Measurements from ENCODE around the gene OR5H6. TPM values are rescaled to one million over a fixed set of nuclear protein-coding genes. Genes with fewer than 3 reads are reported as not detected.
"Not testable (repeated sequence)": the region's sequence is repeated elsewhere in the genome, so short reads cannot be mapped to it uniquely, and the experiment has no call there.

The OR5H6 gene
- total and polyA plus RNA-seq, 2 of the 13 experiments (the other 11 are each of a cell fraction or from before 2014, with no cell fraction given), result not detected

DNA sequence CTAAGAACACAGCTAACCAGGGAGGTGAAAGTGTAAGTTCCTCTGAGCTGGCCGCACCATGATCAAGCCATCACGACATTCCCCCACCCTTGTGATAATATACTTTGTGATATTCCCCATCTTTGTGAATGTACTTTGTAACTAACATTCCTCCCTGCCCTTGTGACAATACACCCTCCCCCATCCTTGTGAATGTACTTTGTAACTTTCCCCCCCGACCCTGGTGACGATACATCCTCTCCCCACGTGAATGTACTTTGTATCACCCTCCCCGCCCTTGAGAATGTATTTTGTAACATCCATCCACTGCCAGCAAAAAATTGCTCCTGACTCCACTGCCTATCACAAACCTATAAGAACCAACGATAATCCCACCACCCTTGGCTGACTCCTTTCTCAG lies 20.2 kb upstream of the OR5H6 start (continued):
- peak; percentile 64; the same call in 1 of the 2 replicates for TF ChIP-seq NR2C2 (CRISPR knock-in tag; IDR thresholded peaks at IDR 0.05; ENCODE audit: borderline replicate concordance)
- TF ChIP-seq, protein P1, sequence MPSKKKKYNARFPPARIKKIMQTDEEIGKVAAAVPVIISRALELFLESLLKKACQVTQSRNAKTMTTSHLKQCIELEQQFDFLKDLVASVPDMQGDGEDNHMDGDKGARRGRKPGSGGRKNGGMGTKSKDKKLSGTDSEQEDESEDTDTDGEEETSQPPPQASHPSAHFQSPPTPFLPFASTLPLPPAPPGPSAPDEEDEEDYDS (CRISPR knock-in tag; IDR thresholded peaks at IDR 0.05), result no peak

DNA sequence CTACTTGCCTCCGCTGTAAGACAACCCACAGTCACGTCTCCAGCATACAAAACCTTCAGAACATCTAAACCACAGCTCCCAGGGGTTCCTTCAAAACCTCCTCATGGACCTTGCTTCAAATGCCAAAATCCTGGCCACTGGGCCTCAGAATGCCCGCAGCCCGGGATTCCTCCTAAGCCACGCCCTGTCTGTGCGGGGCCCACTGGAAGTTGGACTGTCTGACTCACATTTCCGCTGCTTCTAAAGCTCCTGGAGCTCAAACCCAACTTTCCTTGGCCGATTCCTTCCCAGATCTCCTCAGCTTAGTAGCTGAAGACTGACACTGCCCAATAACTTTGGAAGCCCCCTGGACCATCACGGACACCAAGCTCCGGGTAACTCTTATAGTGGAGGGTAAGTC lies 17.9 kb upstream of the OR5H6 start:
- Histone ChIP-seq H3K79me2 (ENCODE audit: insufficient read depth, low read length) (no peaks in the 10 kb centered on the region), H3K4me3 (replicated peaks in 1 of 3; ENCODE audit: insufficient read depth in 1 of 3, low read depth in 2 of 3, low read length in 3 of 3) (no peak overlapping the region), H3K27me3 (ENCODE audit: control insufficient read depth in 1 of 2, insufficient read depth in 2 of 2, low read length in 2 of 2) (no peaks in the 10 kb centered on the region), H4K20me1 (ENCODE audit: insufficient read depth, low read length) (no peaks in the 10 kb centered on the region), H3K4me2 (ENCODE audit: low read depth, low read length) (no peak overlapping the region), H2AFZ (ENCODE audit: low read length) (no peak overlapping the region), H3K9me3 (ENCODE audit: low read length) (no peaks in the 10 kb centered on the region), H3K36me3 (replicated peaks in 1 of 2; ENCODE audit: control insufficient read depth in 1 of 2, insufficient read depth in 2 of 2, low read length in 2 of 2) (no peaks in the 10 kb centered on the region), H3K9ac (ENCODE audit: insufficient read depth, low read depth, low read length) (no peak overlapping the region), H3K27ac (ENCODE audit: extremely low read length, insufficient read depth, low read length) (no peak overlapping the region), H3K4me1 (ENCODE audit: insufficient read depth, low read length) (peaks cover 9% of the 10 kb centered on the region)
- CTCF ChIA-PET (ENCODE audit: low intra/inter-chr PET ratio, low total read pairs), result no interaction called here
- intact Hi-C loops (cut with micrococcal nuclease; ENCODE audit: unreplicated experiment), result no loop called here
- no peak for DNase-seq (ENCODE audit: low spot score)
- POLR2A ChIA-PET, result no interaction called here
- no TSS peak for BruUV-seq (replicated peaks)
- no peak for ATAC-seq
- FAIRE-seq, result no peak
- WGBS (ENCODE audit: low lambda C conversion rate), result 40% methylated on average over 10 of the region's 10 CpGs
- TF ChIP-seq ZNF614 (CRISPR knock-in tag; IDR thresholded peaks at IDR 0.05; ENCODE audit: borderline replicate concordance), result no peak
- TF ChIP-seq ELF3 (CRISPR knock-in tag; IDR thresholded peaks at IDR 0.05), result no peak
- TF ChIP-seq, protein P2, sequence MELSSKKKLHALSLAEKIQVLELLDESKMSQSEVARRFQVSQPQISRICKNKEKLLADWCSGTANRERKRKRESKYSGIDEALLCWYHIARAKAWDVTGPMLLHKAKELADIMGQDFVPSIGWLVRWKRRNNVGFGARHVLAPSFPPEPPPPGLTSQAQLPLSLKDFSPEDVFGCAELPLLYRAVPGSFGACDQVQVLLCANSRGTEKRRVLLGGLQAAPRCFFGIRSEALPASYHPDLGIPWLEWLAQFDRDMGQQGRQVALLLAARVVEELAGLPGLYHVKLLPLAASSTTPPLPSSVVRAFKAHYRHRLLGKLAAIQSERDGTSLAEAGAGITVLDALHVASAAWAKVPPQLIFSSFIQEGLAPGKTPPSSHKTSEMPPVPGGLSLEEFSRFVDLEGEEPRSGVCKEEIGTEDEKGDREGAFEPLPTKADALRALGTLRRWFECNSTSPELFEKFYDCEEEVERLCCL (CRISPR knock-in tag; IDR thresholded peaks at IDR 0.05; ENCODE audit: borderline replicate concordance), result no peak
- TF ChIP-seq MEF2D (CRISPR knock-in tag; IDR thresholded peaks at IDR 0.05), result no peak
- no peak for TF ChIP-seq ZNF24 (IDR thresholded peaks at IDR 0.05)
- no peak for TF ChIP-seq RFXAP (CRISPR knock-in tag; IDR thresholded peaks at IDR 0.05; ENCODE audit: borderline replicate concordance)
- TF ChIP-seq JARID2 (CRISPR knock-in tag; IDR thresholded peaks at IDR 0.05; ENCODE audit: insufficient replicate concordance), result no peak
- no peak for TF ChIP-seq CBX2 (IDR thresholded peaks at IDR 0.05; ENCODE audit: low read depth, low read length)
- no peak for TF ChIP-seq CBX2 (CRISPR knock-in tag; IDR thresholded peaks at IDR 0.05; ENCODE audit: low read depth)
- TF ChIP-seq YEATS4 (CRISPR knock-in tag; IDR thresholded peaks at IDR 0.05; ENCODE audit: borderline replicate concordance), result no peak
- no peak for TF ChIP-seq ISX (CRISPR knock-in tag; conservative IDR thresholded peaks at IDR 0.05)
- no peak for TF ChIP-seq ZFYVE20 (CRISPR knock-in tag; IDR thresholded peaks at IDR 0.05; ENCODE audit: borderline replicate concordance, low read depth)
- in situ Hi-C loops (cut with HindIII; ENCODE audit: extremely low pct_ligation_motif_present, low pct_unique_long_range_greater_than_20kb), result no loop called here

DNA sequence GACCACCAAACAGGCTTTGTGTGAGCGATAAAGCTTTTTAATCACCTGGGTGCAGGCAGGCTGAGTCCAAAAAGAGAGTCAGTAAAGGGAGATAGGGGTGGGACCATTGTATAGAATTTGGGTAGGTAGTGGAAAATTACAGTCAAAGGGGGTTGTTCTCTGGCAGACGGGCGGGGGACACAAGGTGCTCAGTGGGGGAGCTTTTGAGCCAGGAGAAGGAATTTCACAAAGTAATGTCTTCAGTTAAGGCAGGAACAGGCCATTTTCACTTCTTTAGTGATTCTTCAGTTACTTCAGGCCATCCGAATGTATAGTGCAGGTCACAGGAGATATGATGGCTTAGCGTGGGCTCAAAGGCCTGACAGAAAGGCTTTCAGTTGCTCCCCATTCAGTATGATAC lies 8.0 kb upstream of the OR5H6 start:
- WGBS (ENCODE audit: low lambda C conversion rate), result 14% methylated on average over 5 of the region's 5 CpGs
- H3K36me3 ChIP-seq (replicated peaks in 1 of 2; ENCODE audit: control insufficient read depth in 1 of 2, insufficient read depth in 2 of 2, low read length in 2 of 2); H3K79me2 ChIP-seq (ENCODE audit: insufficient read depth, low read length); BruUV-seq (replicated peaks); ATAC-seq; H2AFZ ChIP-seq (ENCODE audit: low read length); CTCF ChIA-PET (ENCODE audit: low intra/inter-chr PET ratio, low total read pairs); FAIRE-seq; POLR2A ChIA-PET; H3K4me2 ChIP-seq (ENCODE audit: low read depth, low read length); H3K9me3 ChIP-seq (ENCODE audit: low read length); H4K20me1 ChIP-seq (ENCODE audit: insufficient read depth, low read length); H3K4me1 ChIP-seq (ENCODE audit: insufficient read depth, low read length); H3K27ac ChIP-seq (ENCODE audit: extremely low read length, insufficient read depth, low read length); H3K9ac ChIP-seq (ENCODE audit: insufficient read depth, low read depth, low read length); in situ Hi-C loops (cut with HindIII; ENCODE audit: extremely low pct_ligation_motif_present, low pct_unique_long_range_greater_than_20kb); DNase-seq (ENCODE audit: low spot score); H3K4me3 ChIP-seq (replicated peaks in 1 of 3; ENCODE audit: insufficient read depth in 1 of 3, low read depth in 2 of 3, low read length in 3 of 3); H3K27me3 ChIP-seq (ENCODE audit: control insufficient read depth in 1 of 2, insufficient read depth in 2 of 2, low read length in 2 of 2); intact Hi-C loops (cut with micrococcal nuclease; ENCODE audit: unreplicated experiment): not testable (repeated sequence)

All from HepG2 (cell line).